SJCRH30 (cell line): ENCODE data around the gene COL25A1. TPM values are rescaled to one million over a fixed set of nuclear protein-coding genes. Genes with fewer than 3 reads are reported as not detected.

Source experiments
- DNase-seq, 2 experiments: peaks; one replicate each; pipeline ENCODE4 v3.0.0-alpha.2; 2015 to 2020
- H3K27ac ChIP-seq: fragments of 250-450 bp; sonication (Bioruptor Pico); 2 replicates; pipeline ENCODE4 v1.5.1; 2020; ENCODE audit warnings: mild to moderate bottlenecking, moderate library complexity
- H3K27me3 ChIP-seq: fragments of 250-450 bp; sonication (Bioruptor Pico); 2 replicates; pipeline ENCODE4 v1.5.1; 2020; ENCODE audit warnings: mild to moderate bottlenecking, moderate library complexity
- H3K36me3 ChIP-seq: fragments of 250-450 bp; sonication (Bioruptor Pico); 2 replicates; pipeline ENCODE4 v1.5.1; 2020; ENCODE audit warnings: mild to moderate bottlenecking, moderate library complexity
- H3K4me1 ChIP-seq: fragments of 250-450 bp; sonication (Bioruptor Pico); 2 replicates; pipeline ENCODE4 v1.5.1; 2020; ENCODE audit warnings: mild to moderate bottlenecking, moderate library complexity
- H3K4me3 ChIP-seq: fragments of 250-450 bp; sonication (Bioruptor Pico); 2 replicates; pipeline ENCODE4 v1.5.1; 2020; ENCODE audit warnings: mild to moderate bottlenecking, moderate library complexity
- H3K9me3 ChIP-seq: fragments of 250-450 bp; sonication (Bioruptor Pico); replicated peaks from 2 replicates; pipeline ENCODE4 v1.5.1; 2020; ENCODE audit warnings: mild to moderate bottlenecking, moderate library complexity
- total RNA-seq: library from RNA; depleted of rRNA; stranded (reverse); fragments of >200 nt; shearing (Covaris generic); gene quantifications from 2 replicates; pipeline ENCODE4 v1.2.3, GENCODE V29; 2014

Gene COL25A1
- total RNA-seq, 1 experiment from 2014 or later = 13.2 TPM

DNA sequence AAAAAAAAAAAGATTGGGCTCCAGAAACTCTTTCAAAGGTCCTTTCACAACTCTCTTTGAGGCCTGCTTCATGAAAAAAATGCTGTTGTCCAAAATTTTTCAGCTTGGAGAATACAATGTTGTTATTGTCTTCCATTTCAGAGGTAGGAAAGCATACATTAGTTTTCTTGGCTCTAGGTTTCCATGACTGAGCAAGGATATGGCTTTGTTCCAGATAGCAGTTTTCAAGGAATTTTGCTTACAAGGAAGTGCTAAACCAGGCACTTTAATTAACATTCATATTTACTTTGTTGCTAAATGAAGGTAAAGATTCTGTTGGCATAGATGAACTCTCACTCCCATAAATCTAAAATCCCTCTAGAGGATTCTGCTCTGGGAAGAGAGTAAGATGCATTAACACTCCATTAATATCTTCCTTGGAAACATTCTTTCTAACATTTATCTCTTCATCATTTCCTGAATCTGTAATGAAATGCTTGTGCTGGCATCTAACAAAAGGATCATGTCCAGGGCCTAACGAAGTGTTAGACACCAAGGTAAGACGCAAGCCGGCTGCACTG, 118.4 kb downstream of the COL25A1 start:
- Histone ChIP-seq H3K9me3 (no peaks in the 10 kb centered on the region), H3K36me3 (no peaks in the 10 kb centered on the region), H3K27me3 (no peaks in the 10 kb centered on the region), H3K4me3 (no peak overlapping the region), H3K4me1 (peaks cover 5% of the 10 kb centered on the region; the same call in 1 of the 2 replicates), H3K27ac (no peak overlapping the region)
- no peak for DNase-seq

GRCh38 chr4:109182696-109183095, 119.8 kb downstream of the COL25A1 start:
- Histone ChIP-seq H3K9me3 (no peaks in the 10 kb centered on the region), H3K27me3 (no peaks in the 10 kb centered on the region), H3K4me1 (peaks cover 7% of the 10 kb centered on the region; the same call in 1 of the 2 replicates), H3K27ac (no peak overlapping the region), H3K4me3 (no peak overlapping the region), H3K36me3 (no peaks in the 10 kb centered on the region)
- no peak for DNase-seq

DNA sequence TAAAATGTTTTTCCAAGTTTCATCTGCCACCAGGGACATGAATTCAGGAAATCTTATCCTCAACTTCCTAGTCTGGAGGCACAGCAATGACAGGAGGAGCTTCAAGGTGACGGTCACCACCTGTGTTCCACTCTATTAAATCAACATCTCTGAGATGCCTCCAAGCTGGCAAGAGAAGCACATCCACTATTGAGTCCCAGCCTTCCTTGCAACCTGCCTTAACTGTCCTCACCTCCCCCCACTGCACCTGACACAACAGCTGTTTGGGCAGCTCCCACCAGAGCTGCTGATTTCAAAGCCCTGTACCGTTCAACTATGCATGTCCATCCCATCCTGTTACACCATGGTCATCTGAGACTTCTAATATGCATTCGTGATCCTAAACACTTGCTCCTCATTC, 123.4 kb downstream of the COL25A1 start:
- peak; percentile 30 to 64 for DNase-seq
- H3K27ac ChIP-seq = no peak overlapping the region
- H3K9me3 ChIP-seq = no peaks in the 10 kb centered on the region

DNA sequence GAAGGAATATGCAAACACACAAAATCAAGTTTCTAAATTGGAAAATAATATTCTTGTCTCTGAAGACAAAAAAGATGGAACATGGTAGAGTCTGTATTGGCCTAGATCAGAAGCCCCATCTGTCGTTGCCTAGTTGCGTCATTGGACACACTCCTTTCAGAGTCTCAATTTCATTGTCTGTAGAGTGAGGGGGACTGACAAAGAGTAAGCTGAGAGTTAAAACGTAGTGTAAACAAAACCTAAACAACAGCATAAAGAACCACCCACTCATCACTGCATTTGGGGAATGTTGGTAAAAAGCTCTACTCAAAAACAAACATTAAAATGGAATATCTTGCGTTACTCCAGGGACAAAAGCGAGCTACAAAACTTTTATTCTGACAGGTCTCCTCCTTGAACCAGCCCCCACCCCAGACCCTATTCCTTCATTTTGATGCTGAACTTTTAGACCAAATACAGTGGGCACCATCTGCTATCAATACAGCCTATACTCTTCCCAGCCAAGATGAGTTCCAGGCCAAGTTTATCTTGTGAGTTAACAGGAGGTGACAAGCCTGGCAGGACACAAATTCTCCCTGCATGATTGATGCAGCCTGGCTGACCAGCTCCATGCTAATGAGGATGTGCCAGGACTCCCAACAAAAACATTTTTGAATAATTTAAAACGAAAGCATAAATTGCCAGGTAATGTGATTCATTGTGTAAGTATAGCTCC, 125.2 kb downstream of the COL25A1 start:
- no peaks in the 10 kb centered on the region for H3K36me3 ChIP-seq
- H3K4me1 ChIP-seq = peaks cover 7% of the 10 kb centered on the region; the same call in 1 of the 2 replicates
- H3K27ac ChIP-seq = no peak overlapping the region
- no peaks in the 10 kb centered on the region for H3K9me3 ChIP-seq
- H3K4me3 ChIP-seq = no peak overlapping the region
- H3K27me3 ChIP-seq = no peaks in the 10 kb centered on the region
- no peak for DNase-seq

More for the DNA sequence above, 123.4 kb downstream of the COL25A1 start:
- H3K4me3 ChIP-seq = no peak overlapping the region
- no peaks in the 10 kb centered on the region for H3K27me3 ChIP-seq
- no peaks in the 10 kb centered on the region for H3K36me3 ChIP-seq
- peaks cover 7% of the 10 kb centered on the region; the same call in 1 of the 2 replicates for H3K4me1 ChIP-seq

DNA sequence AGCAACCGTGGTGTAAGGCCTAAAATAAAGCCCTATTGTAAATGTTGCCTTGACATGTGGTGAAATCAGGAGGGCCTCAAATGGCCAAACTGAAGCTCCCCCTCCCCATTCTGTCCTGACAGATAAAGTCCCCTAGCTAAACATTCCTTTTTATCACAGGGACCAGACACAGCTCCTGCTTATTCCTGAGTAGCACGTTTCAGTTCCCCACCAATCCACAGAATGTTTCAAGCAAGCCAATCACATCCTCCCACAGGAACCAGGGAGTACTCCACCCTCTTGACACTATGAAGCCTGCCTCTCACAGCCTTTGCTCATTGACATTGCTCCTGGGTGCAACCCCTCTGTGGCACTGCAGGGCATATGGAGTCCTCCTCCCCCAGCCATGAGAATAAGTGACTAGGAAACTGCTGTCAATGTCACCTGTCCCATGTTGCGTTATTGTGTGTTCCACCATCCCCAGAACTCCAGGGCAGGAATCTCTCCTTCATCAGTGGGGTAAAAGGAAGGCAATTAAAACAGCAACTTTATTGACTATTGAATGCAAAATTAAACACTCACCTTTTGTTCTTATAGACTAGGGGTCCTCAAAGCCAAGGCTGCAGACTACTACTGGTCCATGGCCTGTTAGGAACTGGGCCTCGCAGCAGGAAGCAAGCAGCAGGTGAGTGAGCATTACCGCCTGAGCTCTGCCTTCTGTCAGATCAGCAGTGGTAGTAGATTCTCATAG, 128.1 kb downstream of the COL25A1 start:
- Histone ChIP-seq H3K4me1 (peaks cover 6% of the 10 kb centered on the region; the same call in 1 of the 2 replicates), H3K36me3 (no peaks in the 10 kb centered on the region), H3K27ac (no peak overlapping the region), H3K9me3 (no peaks in the 10 kb centered on the region), H3K4me3 (no peak overlapping the region), H3K27me3 (no peaks in the 10 kb centered on the region)
- no peak for DNase-seq

- Histone ChIP-seq H3K27me3 (no peaks in the 10 kb centered on the region), H3K36me3 (no peaks in the 10 kb centered on the region; the same call in 1 of the 2 replicates), H3K9me3 (no peaks in the 10 kb centered on the region), H3K27ac (no peak overlapping the region), H3K4me3 (no peak overlapping the region), H3K4me1 (peaks cover under 1% of the 10 kb centered on the region; the same call in 1 of the 2 replicates)
- no peak for DNase-seq
Observed at GRCh38 chr4:109172301-109172700, 130.2 kb downstream of the COL25A1 start.

DNA sequence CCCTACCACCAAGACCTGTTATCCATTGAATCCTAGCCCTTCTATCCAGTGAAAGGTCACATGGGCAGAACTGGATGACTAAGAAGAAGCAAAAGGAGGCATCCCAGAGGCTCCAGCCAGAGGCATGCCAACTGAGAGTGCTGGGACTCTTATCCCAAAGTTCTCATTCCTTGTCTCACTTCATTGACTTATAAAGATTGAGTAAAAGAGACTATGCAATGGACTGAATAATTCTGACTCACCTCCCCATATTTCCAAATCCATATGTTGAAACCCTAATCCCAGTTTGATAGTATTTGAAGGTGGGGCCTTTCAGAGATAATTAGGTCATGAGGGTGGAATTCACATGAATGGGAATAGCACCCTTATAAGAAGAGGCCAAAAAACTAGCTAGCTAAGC, 131.4 kb downstream of the COL25A1 start:
- Histone ChIP-seq H3K27ac (no peak overlapping the region), H3K4me3 (no peak overlapping the region), H3K9me3 (no peaks in the 10 kb centered on the region), H3K4me1 (peaks cover 10% of the 10 kb centered on the region), H3K36me3 (no peaks in the 10 kb centered on the region; the same call in 1 of the 2 replicates), H3K27me3 (no peaks in the 10 kb centered on the region)
- no peak for DNase-seq

DNA sequence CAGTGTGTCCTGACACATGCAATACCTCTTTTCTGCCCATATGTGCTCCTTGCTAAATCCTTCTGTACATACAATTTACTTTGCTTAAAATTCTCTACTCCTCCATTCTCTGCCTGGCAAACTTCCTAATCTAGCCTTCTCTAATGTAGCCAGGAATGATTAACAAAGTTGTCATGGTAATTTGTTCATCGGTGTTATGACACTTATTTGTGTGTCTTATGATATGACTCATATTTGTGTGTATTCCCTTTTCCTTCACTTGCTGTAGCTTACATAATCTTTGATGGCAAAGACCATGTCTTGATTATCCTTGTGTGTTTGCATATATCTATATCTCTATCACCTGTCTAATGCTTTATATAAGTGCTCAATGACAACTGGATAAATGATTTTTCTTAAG, 133.3 kb downstream of the COL25A1 start:
- no peak for DNase-seq
- H3K27me3 ChIP-seq = no peaks in the 10 kb centered on the region
- H3K4me1 ChIP-seq = peaks cover 10% of the 10 kb centered on the region
- no peak overlapping the region for H3K27ac ChIP-seq
- H3K36me3 ChIP-seq = no peaks in the 10 kb centered on the region; the same call in 1 of the 2 replicates
- H3K9me3 ChIP-seq = no peaks in the 10 kb centered on the region
- H3K4me3 ChIP-seq = no peak overlapping the region

DNA sequence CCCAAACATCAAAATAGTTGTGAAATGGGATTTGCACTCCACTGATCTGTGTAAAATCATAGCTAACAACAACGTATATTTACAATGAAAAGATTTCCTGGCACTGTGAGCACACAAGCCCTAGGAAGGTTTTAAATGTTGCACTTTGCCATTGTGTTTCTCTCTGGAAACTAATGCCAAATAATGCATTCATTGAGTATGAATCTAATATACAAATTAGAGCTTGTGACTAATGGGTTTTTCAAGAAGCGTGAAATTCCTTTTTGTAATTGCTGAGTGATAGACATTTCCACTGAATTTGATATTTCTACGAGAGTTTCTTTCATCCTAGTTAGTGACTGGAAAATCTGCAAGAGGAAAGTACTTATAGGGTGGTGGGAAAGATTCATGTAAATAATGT, 135.9 kb downstream of the COL25A1 start:
- no peaks in the 10 kb centered on the region; the same call in 1 of the 2 replicates for H3K36me3 ChIP-seq
- no peak overlapping the region for H3K27ac ChIP-seq
- H3K9me3 ChIP-seq = no peaks in the 10 kb centered on the region
- no peaks in the 10 kb centered on the region for H3K27me3 ChIP-seq
- H3K4me3 ChIP-seq = no peak overlapping the region
- DNase-seq = peak in 1 of 2 experiments; percentile 25
- peaks cover 10% of the 10 kb centered on the region for H3K4me1 ChIP-seq

GRCh38 chr4:109166126-109166525, 136.3 kb downstream of the COL25A1 start:
- no peaks in the 10 kb centered on the region for H3K9me3 ChIP-seq
- no peak overlapping the region for H3K27ac ChIP-seq
- H3K27me3 ChIP-seq = no peaks in the 10 kb centered on the region
- H3K4me1 ChIP-seq = peaks cover 10% of the 10 kb centered on the region
- no peak overlapping the region for H3K4me3 ChIP-seq
- no peaks in the 10 kb centered on the region; the same call in 1 of the 2 replicates for H3K36me3 ChIP-seq
- no peak for DNase-seq

DNA sequence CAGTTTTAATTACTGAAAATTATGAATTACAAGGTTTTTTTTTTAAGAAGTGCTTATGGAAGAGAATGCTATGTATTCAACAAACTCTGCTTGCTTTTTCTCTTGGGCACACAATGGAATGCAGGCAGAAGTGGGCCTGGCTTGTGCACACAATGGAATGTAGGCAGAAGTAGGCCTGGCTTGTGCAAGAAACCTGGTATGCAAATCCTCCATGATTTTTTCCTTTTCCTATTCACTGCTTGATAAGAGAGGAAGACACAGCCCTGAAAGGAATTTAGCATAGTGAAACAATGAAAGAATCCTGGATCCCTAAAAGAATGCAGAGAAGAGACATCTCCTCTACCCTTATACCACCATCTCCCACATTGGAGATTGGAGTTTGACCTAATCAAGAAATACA, 138.4 kb downstream of the COL25A1 start:
- Histone ChIP-seq H3K27ac (no peak overlapping the region), H3K4me3 (no peak overlapping the region), H3K36me3 (no peaks in the 10 kb centered on the region; the same call in 1 of the 2 replicates), H3K9me3 (no peaks in the 10 kb centered on the region), H3K27me3 (no peaks in the 10 kb centered on the region), H3K4me1 (peaks cover 10% of the 10 kb centered on the region)
- no peak for DNase-seq

DNA sequence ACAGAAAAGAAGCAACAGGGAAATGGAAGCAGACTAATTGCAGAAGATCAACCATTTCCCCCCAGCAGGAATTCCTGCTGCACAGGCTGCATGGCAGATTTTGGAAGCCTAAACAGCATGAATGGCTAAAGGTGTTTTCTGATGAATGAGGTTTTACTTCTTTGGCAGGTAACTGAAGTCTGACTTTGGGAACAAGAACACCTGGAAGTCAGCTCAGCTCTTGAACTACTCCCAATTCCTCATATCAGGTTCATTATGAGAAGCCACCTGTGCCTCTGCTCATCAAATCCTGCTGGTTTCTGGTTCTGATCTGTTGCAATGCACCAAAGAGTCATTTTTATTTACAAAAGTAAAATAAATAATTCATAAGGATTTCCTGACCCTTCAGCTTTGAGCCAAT, 139.0 kb downstream of the COL25A1 start:
- no peak for DNase-seq
- no peaks in the 10 kb centered on the region; the same call in 1 of the 2 replicates for H3K36me3 ChIP-seq

DNA sequence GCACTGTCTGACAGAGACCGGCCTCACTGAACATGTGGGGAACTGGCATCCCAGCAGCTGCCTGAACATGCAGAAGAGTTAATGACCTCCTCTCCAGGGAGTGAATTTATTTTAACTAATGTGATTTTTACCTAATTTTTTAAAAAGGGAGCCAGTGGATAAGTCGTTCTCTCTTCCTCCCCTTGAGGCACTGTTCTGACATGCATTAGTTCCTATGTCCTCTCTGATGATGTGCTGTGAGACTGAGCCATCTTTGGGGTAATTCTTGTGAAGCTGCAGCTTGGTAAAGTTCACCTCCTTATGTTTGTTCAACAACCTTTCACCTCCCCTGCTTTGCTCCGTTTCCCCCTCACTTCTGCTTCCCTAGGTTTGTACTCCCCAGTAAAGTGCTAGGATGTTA, 139.7 kb downstream of the COL25A1 start:
- no peaks in the 10 kb centered on the region; the same call in 1 of the 2 replicates for H3K36me3 ChIP-seq
- DNase-seq = no peak
- H3K9me3 ChIP-seq = no peaks in the 10 kb centered on the region
- no peak overlapping the region for H3K27ac ChIP-seq
- no peaks in the 10 kb centered on the region for H3K27me3 ChIP-seq
- H3K4me1 ChIP-seq = peaks cover 10% of the 10 kb centered on the region
- no peak overlapping the region for H3K4me3 ChIP-seq

More for the DNA sequence above, 139.0 kb downstream of the COL25A1 start:
- Histone ChIP-seq H3K4me3 (no peak overlapping the region), H3K9me3 (no peaks in the 10 kb centered on the region), H3K4me1 (peaks cover 10% of the 10 kb centered on the region), H3K27ac (no peak overlapping the region), H3K27me3 (no peaks in the 10 kb centered on the region)

DNA sequence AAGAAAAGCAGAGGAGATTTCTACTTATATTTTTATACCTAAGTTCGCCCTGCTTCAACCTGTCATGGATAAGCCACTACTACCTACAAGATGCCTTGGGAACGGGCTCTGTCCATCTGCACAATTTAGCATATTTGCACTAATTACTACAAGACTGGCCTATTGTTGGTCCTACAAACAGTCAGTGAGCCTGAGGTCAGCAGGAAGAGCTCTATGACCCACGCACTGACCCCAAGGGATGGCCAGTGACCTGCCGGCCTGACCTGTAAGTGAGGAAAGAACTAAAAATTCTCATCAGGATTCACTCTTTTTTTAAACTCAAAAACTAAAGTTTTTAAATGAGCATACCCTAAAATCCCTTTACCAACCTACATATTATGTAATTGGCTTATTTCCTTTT, 142.0 kb downstream of the COL25A1 start:
- no peaks in the 10 kb centered on the region for H3K4me1 ChIP-seq
- no peaks in the 10 kb centered on the region for H3K27me3 ChIP-seq
- no peak overlapping the region for H3K27ac ChIP-seq
- no peaks in the 10 kb centered on the region for H3K9me3 ChIP-seq
- no peak for DNase-seq
- no peak overlapping the region for H3K4me3 ChIP-seq
- no peaks in the 10 kb centered on the region for H3K36me3 ChIP-seq

GRCh38 chr4:109157696-109158095, 144.8 kb downstream of the COL25A1 start:
- Histone ChIP-seq H3K9me3 (no peaks in the 10 kb centered on the region), H3K4me1 (no peaks in the 10 kb centered on the region), H3K27me3 (no peaks in the 10 kb centered on the region), H3K4me3 (no peak overlapping the region), H3K27ac (no peak overlapping the region), H3K36me3 (no peaks in the 10 kb centered on the region)
- DNase-seq = no peak
